HG02840 (cell line): ENCODE results near the gene IFI6.
"Not testable (repeated sequence)": the region's sequence is repeated elsewhere in the genome, so short reads cannot be mapped to it uniquely, and the experiment has no call there.

Experiments used
- ATAC-seq: cut with Tn5 transposase; IDR thresholded peaks from one replicate; pipeline ENCODE4 v1.9.1; 2021; ENCODE audit warnings: mild to moderate bottlenecking, moderate library complexity, moderate number of reproducible peaks; ENCODE audit not compliant: unreplicated experiment, low FRiP score

IFI6 gene

DNA sequence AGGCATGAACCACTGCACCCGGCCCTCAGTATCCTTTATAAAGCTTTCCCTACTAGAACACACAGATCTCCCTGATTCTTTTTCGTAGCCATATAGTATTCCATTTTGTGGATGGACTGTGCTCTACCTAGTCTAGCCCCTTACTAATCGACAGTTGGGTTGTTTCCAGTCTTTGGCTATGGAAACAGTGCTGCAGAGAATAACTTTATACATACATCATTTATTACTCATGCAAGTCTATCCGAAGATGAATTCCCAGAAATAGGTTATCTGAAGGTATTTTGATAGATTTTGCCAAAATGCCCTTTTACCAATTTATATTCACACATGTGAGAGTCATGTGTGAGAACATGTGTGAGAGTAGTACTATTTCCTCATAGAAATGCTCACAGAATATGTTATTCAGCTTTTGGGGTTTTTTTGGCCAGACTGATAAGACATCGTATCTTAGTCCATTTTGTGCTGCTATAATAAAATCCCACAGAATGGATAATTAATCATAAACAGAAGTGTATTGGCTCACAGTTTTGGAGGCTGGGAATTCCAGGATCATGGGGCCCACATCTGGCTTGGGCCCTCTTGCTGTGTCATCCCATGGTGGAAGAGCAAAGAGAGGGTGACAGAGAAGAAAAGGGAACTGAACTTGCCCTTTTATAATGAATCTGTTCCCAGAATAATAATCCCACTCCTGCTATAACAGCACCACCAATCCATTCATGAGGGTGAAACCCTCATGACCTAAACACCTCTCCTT, 19.7 kb downstream of the IFI6 start:
- no peak for ATAC-seq

DNA sequence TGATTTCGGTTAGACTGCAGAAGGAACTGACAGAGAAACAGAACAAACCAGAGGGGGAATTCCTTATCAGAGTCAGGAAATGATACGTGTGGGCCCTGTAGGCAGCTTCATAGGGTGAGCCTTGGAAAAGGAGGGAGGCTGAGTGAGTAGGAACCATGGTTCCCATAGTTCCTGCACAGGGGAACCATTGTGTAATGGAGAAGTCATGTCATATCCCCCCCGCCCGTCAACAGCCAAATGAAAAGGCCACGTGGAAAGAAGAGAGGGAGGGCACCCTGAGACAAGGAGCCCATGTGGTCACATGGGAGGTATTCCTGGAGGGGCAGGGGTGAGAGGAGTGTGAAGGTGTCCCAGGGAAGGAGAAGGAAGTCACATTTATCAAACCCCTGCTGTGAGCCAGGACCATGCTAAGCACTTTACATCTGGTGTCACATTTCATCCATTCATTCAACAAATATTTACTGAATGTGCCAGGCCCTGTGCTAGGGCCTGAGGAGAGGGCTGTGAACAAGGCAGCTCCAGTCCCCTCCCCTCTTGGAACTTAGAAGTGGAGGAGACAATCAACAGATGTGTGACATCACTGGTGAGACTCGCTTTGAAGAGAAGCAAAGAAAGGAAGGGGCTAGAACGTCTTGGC, 21.3 kb downstream of the IFI6 start:
- no peak for ATAC-seq

DNA sequence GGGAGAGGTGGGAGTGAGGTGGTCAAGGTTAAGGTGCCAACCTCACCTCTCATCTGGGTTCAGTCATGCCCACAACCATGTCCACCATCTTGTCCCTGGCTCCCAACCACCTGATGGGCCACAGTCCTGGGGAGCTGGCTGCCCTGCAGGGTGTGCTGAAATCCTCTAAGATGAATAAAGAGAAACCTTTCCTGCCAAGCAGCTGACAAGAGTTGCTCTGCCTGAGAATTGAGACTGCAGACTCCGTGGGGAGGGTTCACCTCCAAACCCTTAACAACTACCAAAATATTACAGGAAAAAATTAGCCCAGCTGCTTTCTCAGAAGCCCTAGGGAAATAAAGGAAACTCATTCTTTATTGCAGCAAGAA, 21.8 kb downstream of the IFI6 start:
- no peak for ATAC-seq

DNA sequence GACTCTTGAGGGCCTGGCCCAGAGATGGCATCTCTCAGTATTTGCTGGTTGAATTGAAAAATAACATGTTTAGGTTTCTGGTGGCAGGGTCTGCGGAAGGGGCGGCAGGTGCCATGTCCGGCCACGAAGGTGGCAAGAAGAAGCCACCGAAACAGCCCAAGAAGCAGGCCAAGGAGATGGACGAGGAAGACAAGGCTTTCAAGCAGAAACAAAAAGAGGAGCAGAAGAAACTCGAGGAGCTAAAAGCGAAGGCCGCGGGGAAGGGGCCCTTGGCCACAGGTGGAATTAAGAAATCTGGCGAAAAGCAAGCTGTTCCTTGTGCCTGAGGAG, 22.7 kb downstream of the IFI6 start:
- ATAC-seq, result no peak

- ATAC-seq, result no peak
Observed at GRCh38 chr1:27648602-27649305, 23.2 kb downstream of the IFI6 start.

DNA sequence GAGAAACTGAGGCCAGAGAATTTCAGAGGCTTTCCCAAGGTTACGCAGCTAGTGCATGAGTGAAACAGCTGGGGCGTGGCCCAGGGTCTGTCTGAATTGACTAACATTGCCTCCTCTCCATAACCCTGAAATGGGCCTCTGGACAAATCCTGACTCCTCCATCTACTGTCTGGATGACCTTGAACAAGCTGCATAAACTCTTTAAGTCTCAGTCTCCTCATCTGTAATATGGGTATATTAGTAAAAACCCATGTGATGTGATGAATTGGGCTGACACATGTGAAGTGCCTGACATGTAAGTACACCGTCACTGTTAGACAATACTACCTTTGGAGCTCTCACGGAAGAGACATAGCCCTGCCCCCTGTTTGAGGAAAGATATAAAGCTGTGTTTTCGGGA, 24.7 kb downstream of the IFI6 start:
- ATAC-seq, result no peak

DNA sequence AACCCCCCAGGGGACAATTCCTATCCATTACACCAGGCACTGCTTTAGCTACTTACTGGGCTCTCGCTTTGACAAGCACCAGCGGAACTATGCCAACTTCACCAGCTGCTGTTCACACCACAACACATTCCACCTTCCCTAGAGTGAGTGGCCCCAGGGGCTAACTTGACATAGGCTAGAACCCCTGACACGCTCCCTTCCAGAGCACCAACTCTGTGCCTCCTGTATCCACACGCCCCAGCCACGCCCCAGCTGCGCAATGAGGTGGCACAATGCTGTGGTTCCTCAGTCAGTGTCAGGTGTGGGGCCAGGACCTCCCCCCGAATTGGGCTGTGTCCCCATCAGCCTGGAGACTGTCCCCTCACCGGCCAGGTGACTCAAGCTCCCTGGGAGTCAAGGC, 25.3 kb downstream of the IFI6 start:
- no peak for ATAC-seq

DNA sequence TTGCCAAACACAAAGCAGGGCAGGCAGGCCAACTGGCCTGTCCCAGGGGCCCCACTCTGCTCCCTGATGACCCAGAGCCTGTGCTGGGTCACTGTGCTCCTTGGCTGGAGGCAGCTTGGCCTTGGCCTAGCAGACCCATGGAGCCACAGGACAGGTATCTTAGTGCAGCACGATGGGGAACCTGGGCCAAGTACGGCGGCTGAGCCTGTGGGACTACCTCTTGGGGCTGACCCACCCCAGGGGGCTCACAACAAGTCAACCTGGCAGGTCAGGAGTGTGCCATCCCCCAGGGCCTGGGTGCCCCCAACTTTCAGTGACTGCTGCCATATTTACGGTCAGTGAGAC, 26.9 kb downstream of the IFI6 start:
- ATAC-seq, result no peak

DNA sequence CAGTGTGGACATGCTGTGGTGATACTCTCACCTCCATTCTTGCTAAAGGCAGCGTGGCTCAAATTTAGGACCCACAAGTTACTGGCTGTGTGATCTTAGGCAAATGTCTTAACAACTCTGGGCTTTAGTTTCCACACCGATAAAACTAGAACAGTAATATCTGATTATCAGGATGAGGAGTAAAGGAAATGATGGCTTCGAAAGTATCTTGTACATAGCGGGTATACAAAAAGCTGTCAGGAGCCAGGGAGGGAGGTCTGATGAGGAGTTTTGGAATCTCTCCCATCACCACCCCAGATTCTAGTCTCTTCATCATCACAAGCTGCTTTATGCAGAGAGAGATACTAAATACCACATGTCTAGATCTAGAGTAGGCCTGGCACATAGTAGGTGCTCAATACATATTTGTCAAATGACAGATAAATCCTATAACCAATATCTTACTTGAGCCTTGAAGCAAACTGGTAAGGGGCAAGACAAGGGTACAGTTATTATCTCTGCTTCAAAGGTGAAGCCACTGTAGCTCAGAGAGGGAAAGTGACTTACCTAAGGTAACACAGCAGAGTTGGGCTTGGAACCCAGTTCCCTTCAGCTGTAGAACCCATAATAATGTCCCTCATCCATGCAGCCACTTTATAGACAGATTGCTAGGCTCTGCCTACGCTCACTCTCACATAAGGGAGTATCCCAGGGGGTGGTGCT, 27.5 kb downstream of the IFI6 start:
- ATAC-seq, result no peak

GRCh38 chr1:27643600-27644368, 28.2 kb downstream of the IFI6 start:
- no peak for ATAC-seq

GRCh38 chr1:27640514-27640913, 31.5 kb downstream of the IFI6 start:
- not testable (repeated sequence) for ATAC-seq

- no peak for ATAC-seq
Observed at GRCh38 chr1:27638805-27639204, 33.2 kb downstream of the IFI6 start.

GRCh38 chr1:27638047-27638734, 33.8 kb downstream of the IFI6 start:
- ATAC-seq, result no peak

- no peak for ATAC-seq
Observed at GRCh38 chr1:27635396-27636142, 36.4 kb downstream of the IFI6 start.

DNA sequence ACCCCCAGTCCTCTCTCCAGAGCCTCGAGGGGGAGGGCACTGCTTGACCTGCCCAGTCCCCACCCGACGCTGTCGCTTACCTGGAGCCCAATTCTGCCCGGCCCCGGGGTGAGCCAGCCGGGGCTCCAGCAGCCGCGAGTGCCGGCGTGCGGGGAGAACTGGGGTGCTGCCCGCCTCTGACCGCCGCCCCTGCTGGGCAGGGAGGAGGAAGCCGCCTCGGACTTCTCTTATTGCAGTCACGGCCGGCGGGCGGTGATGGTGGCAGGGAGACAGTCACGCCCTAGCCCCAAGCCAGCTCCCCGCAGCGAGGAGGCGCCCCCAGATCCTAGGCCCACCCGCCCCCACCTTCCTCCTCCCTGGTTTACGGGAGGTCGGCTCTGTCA, 37.0 kb downstream of the IFI6 start, which contains the start of gene FGR:
Gene FGR (minus strand): TSS at position 201 of the 383 bp plus-strand sequence. CDS start 11,269 bp downstream, outside the sequence.
- ATAC-seq, result no peak

GRCh38 chr1:27634177-27634984, 37.6 kb downstream of the IFI6 start:
- no peak for ATAC-seq

- no peak for ATAC-seq
Observed at GRCh38 chr1:27633640-27634176, 38.3 kb downstream of the IFI6 start.

GRCh38 chr1:27633298-27633610, 38.7 kb downstream of the IFI6 start:
- no peak for ATAC-seq
